ENCODE data around the gene PACSIN2. TPM values are rescaled to one million over a fixed set of nuclear protein-coding genes. Genes with fewer than 3 reads are reported as not detected.

The PACSIN2 gene
- total RNA-seq, 1 donor from 2014 or later = 49.8 TPM

GRCh38 chr22:42891008-42891407 lies 123.9 kb downstream of the PACSIN2 start:
- H3K27me3 ChIP-seq (ENCODE audit: control insufficient read depth, insufficient read depth, low read length) = no peaks in the 10 kb centered on the region
- FAIRE-seq = no peak
- TF ChIP-seq, protein P1, sequence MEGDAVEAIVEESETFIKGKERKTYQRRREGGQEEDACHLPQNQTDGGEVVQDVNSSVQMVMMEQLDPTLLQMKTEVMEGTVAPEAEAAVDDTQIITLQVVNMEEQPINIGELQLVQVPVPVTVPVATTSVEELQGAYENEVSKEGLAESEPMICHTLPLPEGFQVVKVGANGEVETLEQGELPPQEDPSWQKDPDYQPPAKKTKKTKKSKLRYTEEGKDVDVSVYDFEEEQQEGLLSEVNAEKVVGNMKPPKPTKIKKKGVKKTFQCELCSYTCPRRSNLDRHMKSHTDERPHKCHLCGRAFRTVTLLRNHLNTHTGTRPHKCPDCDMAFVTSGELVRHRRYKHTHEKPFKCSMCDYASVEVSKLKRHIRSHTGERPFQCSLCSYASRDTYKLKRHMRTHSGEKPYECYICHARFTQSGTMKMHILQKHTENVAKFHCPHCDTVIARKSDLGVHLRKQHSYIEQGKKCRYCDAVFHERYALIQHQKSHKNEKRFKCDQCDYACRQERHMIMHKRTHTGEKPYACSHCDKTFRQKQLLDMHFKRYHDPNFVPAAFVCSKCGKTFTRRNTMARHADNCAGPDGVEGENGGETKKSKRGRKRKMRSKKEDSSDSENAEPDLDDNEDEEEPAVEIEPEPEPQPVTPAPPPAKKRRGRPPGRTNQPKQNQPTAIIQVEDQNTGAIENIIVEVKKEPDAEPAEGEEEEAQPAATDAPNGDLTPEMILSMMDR (IDR thresholded peaks at IDR 0.05; ENCODE audit: insufficient read depth, low read length, severe bottlenecking) = no peak
- H3K36me3 ChIP-seq (ENCODE audit: control insufficient read depth, insufficient read depth, low read length) = peaks cover 32% of the 10 kb centered on the region
- H3K4me3 ChIP-seq (ENCODE audit: low read depth, low read length) = no peak overlapping the region
- DNase-seq (ENCODE audit: low read depth) = no peak

DNA sequence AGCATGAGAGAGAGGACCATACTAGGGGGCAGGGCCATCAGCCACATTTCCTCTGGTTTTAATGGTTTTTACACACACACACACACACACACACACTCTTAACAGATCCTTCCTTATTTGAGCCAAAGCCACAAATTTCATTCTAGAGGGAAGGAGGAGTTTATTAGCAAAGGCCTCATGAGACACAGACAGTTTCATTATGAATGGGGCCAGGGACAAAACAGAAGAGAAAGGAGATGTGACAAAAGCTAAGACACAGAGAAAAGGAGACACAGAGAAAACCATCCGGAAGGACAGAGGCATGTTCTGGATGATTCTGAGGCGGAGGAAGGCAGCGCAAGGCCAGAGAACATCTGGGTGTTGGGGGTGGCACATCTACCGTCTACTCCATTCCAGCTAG lies 125.6 kb downstream of the PACSIN2 start:
- H3K4me3 ChIP-seq (ENCODE audit: low read depth, low read length) = no peak overlapping the region
- FAIRE-seq = no peak
- H3K27me3 ChIP-seq (ENCODE audit: control insufficient read depth, insufficient read depth, low read length) = no peaks in the 10 kb centered on the region
- DNase-seq (ENCODE audit: low read depth) = no peak
- peaks cover 34% of the 10 kb centered on the region for H3K36me3 ChIP-seq (ENCODE audit: control insufficient read depth, insufficient read depth, low read length)
- TF ChIP-seq, protein P1 (IDR thresholded peaks at IDR 0.05; ENCODE audit: insufficient read depth, low read length, severe bottlenecking) = no peak

- Histone ChIP-seq H3K4me3 (ENCODE audit: low read depth, low read length) (no peak overlapping the region), H3K27me3 (ENCODE audit: control insufficient read depth, insufficient read depth, low read length) (no peaks in the 10 kb centered on the region), H3K36me3 (ENCODE audit: control insufficient read depth, insufficient read depth, low read length) (peaks cover 39% of the 10 kb centered on the region)
- FAIRE-seq = no peak
- DNase-seq (ENCODE audit: low read depth) = no peak
- TF ChIP-seq, protein P1 (IDR thresholded peaks at IDR 0.05; ENCODE audit: insufficient read depth, low read length, severe bottlenecking) = no peak
Observed at GRCh38 chr22:42887523-42888507, 127.1 kb downstream of the PACSIN2 start.

GRCh38 chr22:42887120-42887519 lies 127.8 kb downstream of the PACSIN2 start:
- DNase-seq (ENCODE audit: low read depth) (no peak), FAIRE-seq (no peak)
- H3K4me3 ChIP-seq (ENCODE audit: low read depth, low read length) = no peak overlapping the region
- no peaks in the 10 kb centered on the region for H3K27me3 ChIP-seq (ENCODE audit: control insufficient read depth, insufficient read depth, low read length)
- TF ChIP-seq, protein P1 (IDR thresholded peaks at IDR 0.05; ENCODE audit: insufficient read depth, low read length, severe bottlenecking) = no peak
- peaks cover 33% of the 10 kb centered on the region for H3K36me3 ChIP-seq (ENCODE audit: control insufficient read depth, insufficient read depth, low read length)

- Histone ChIP-seq H3K4me3 (ENCODE audit: low read depth, low read length) (no peak overlapping the region), H3K36me3 (ENCODE audit: control insufficient read depth, insufficient read depth, low read length) (peaks cover 36% of the 10 kb centered on the region), H3K27me3 (ENCODE audit: control insufficient read depth, insufficient read depth, low read length) (no peaks in the 10 kb centered on the region)
- TF ChIP-seq, protein P1 (IDR thresholded peaks at IDR 0.05; ENCODE audit: insufficient read depth, low read length, severe bottlenecking) = no peak
- FAIRE-seq = no peak
- DNase-seq (ENCODE audit: low read depth) = no peak
Observed at GRCh38 chr22:42885446-42885845, 129.5 kb downstream of the PACSIN2 start.

Data from bronchial epithelial cell (primary cell).